BE2C (cell line): ENCODE results near the gene AQP4.

Source experiments
- DNase-seq: peaks from one replicate; pipeline ENCODE4 v3.0.0-alpha.2; 2020
- H3K27me3 ChIP-seq: fragments of 250-450 bp; sonication (Bioruptor Pico); 2 replicates; pipeline ENCODE4 v1.5.1; 2020; ENCODE audit warnings: mild to moderate bottlenecking
- H3K36me3 ChIP-seq: fragments of 250-450 bp; sonication (Bioruptor Pico); 2 replicates; pipeline ENCODE4 v1.5.1; 2020; ENCODE audit warnings: mild to moderate bottlenecking
- H3K4me1 ChIP-seq: fragments of 250-450 bp; sonication (Bioruptor Pico); 2 replicates; pipeline ENCODE4 v1.5.1; 2020
- H3K4me3 ChIP-seq: 2 replicates; pipeline ENCODE4 v1.5.1; 2011; ENCODE audit warnings: low read depth, low read length
- H3K9me3 ChIP-seq: fragments of 250-450 bp; sonication (Bioruptor Pico); 2 replicates; pipeline ENCODE4 v1.5.1; 2020
- TF ChIP-seq, protein P1 (sequence below): IDR thresholded peaks from 2 replicates; pipeline ENCODE4 v1.5.1; 2012; ENCODE audit warnings: mild to moderate bottlenecking, low read depth, low read length

Gene AQP4

GRCh38 chr18:26832302-26832701 is 33.2 kb downstream of the AQP4 start:
- no peak for DNase-seq
- no peaks in the 10 kb centered on the region for H3K4me1 ChIP-seq
- TF ChIP-seq, protein P1, sequence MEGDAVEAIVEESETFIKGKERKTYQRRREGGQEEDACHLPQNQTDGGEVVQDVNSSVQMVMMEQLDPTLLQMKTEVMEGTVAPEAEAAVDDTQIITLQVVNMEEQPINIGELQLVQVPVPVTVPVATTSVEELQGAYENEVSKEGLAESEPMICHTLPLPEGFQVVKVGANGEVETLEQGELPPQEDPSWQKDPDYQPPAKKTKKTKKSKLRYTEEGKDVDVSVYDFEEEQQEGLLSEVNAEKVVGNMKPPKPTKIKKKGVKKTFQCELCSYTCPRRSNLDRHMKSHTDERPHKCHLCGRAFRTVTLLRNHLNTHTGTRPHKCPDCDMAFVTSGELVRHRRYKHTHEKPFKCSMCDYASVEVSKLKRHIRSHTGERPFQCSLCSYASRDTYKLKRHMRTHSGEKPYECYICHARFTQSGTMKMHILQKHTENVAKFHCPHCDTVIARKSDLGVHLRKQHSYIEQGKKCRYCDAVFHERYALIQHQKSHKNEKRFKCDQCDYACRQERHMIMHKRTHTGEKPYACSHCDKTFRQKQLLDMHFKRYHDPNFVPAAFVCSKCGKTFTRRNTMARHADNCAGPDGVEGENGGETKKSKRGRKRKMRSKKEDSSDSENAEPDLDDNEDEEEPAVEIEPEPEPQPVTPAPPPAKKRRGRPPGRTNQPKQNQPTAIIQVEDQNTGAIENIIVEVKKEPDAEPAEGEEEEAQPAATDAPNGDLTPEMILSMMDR: no peak
- no peaks in the 10 kb centered on the region for H3K36me3 ChIP-seq
- no peaks in the 10 kb centered on the region for H3K9me3 ChIP-seq
- no peaks in the 10 kb centered on the region for H3K27me3 ChIP-seq
- no peak overlapping the region for H3K4me3 ChIP-seq

GRCh38 chr18:26827581-26827980 is 37.9 kb downstream of the AQP4 start:
- H3K27me3 ChIP-seq: no peaks in the 10 kb centered on the region
- no peaks in the 10 kb centered on the region for H3K9me3 ChIP-seq
- no peaks in the 10 kb centered on the region for H3K4me1 ChIP-seq
- no peaks in the 10 kb centered on the region for H3K36me3 ChIP-seq
- H3K4me3 ChIP-seq: no peak overlapping the region
- no peak for DNase-seq
- TF ChIP-seq, protein P1: no peak

DNA sequence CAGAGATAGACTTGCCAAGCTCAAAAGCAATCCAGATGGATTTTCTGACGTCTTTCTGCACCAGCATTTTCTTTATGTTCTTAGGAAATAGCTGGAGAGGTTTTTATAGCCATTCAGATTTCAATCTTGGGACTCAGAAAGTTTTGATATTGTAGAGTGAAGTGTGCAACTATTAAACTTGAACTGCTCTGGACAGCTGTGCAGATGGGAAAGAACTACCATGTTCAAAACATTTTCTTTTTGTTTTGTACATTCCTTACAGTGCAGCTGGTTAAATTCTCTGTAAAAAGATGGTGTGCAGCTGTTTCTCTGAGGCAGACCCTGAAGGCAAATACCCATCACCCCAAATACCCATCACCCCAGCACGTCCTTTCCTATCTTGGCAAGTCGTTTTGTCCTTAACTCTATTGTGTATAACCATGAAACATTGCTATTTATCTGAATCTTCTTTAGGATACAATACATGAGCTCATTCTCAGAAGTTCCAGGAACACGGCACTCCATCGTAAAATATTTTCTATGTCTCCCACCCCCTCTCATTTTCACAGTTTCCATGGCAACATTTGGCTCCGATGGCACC is 38.8 kb downstream of the AQP4 start:
- no peak for DNase-seq
- Histone ChIP-seq H3K27me3 (no peaks in the 10 kb centered on the region), H3K9me3 (no peaks in the 10 kb centered on the region), H3K4me1 (no peaks in the 10 kb centered on the region), H3K36me3 (no peaks in the 10 kb centered on the region), H3K4me3 (no peak overlapping the region)
- TF ChIP-seq, protein P1: no peak

- H3K9me3 ChIP-seq: no peaks in the 10 kb centered on the region
- TF ChIP-seq, protein P1: no peak
- no peak for DNase-seq
Measured at GRCh38 chr18:26821181-26821580, 44.3 kb downstream of the AQP4 start.

GRCh38 chr18:26819046-26819445 is 46.5 kb downstream of the AQP4 start:
- H3K27me3 ChIP-seq: no peaks in the 10 kb centered on the region
- no peaks in the 10 kb centered on the region for H3K4me1 ChIP-seq
- DNase-seq: peak; percentile 11
- TF ChIP-seq, protein P1: no peak
- no peak overlapping the region for H3K4me3 ChIP-seq
- H3K9me3 ChIP-seq: no peaks in the 10 kb centered on the region
- H3K36me3 ChIP-seq: no peaks in the 10 kb centered on the region

More at GRCh38 chr18:26821181-26821580, 44.3 kb downstream of the AQP4 start:
- Histone ChIP-seq H3K27me3 (no peaks in the 10 kb centered on the region), H3K36me3 (no peaks in the 10 kb centered on the region), H3K4me1 (no peaks in the 10 kb centered on the region), H3K4me3 (no peak overlapping the region)

DNA sequence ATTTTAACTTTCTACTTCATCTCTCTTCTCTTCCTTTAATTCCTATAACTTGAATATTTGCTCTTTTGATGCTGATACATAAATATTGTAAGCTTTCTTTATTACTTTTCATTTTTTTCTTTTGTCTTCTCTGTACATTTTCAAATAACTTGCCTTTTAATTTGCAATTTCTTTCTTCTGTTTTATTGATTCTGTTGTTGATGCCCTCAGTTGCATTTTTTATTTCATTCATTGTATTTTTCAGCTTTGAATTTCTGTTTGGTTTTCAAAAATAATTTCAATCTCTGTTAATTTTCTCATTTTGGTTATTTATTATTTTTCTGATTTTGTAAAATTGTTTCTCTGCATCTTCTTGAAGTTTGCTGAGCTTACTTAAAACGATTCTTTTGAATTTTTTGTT is 47.0 kb downstream of the AQP4 start:
- DNase-seq: no peak
- Histone ChIP-seq H3K9me3 (no peaks in the 10 kb centered on the region), H3K4me1 (no peaks in the 10 kb centered on the region), H3K27me3 (no peaks in the 10 kb centered on the region), H3K4me3 (no peak overlapping the region), H3K36me3 (no peaks in the 10 kb centered on the region)
- TF ChIP-seq, protein P1: no peak
